NCI-H82 treated with DMSO at 0.1 percent for 48 hours (cell line): Measurements from ENCODE around the gene CYB561.
"Not testable (repeated sequence)": the region's sequence is repeated elsewhere in the genome, so short reads cannot be mapped to it uniquely, and the experiment has no call there.

ENCODE experiments used
- DNase-seq: peaks from one replicate; lab custom pipeline; 2025; ENCODE audit not compliant: unreplicated experiment; lab: John Stamatoyannopoulos, UW

Gene CYB561

DNA sequence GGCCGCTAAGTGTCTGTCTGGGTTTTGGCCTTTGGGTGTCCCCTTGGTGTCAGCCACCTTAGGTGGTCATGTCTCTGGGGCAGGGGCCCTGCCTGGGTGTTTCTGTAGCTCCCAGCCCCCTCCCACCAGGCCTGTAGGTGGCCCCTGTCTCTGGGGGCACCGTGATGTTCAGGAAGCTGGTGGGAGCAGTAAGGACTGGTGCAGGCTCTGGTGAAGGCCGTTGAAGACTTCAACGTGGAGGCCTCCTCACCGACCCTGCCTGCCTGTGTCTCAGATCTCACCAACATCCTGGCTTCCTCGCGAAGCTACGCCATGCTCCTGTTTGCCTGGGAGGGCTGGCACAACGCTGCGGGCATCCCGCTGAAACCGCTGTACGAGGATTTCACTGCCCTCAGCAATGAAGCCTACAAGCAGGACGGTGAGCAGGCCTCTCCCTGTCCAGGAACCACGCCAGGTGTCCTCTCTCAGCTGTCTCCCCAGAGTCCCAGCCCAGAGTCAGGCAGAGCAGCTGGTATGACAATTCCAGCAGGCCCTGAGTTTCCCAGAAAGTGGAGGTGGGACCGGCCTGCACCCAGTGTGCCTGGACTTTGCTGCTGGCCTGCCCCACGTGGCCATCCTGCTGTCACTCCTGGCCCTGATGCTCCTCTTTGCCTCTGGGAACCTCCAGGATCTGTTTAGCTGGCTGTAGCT is 33.5 kb upstream of the CYB561 start:
- no peak for DNase-seq

DNA sequence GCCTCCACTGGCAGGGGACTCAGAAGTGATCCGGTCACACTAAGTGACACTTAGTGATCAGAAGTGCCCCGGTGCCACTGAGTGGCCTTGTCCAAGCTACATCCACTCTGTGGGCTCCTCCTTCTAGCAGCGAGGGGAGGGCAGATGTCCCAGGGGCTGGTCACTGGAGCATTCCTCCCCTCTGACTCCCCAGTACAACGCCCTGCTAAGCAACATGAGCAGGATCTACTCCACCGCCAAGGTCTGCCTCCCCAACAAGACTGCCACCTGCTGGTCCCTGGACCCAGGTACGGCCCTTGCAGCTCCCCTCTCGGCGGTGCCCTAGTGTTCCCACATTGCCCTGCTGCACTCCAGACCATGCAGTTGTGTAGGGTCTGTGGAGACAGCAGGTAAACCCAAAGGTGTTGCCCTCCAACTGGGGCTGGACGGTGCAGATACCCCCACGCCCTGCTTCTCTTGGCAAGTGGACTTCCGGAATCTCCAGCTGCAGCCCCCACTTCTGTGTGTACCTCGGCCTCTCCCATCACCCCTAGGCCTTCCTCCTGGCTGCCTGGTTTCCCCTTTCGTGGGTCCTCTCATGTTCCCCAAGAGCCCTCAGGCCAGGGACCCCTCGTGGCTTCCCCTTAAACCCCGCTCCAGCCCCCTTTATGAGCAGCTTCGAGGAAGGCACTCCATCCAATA is 32.8 kb upstream of the CYB561 start:
- DNase-seq: peak; percentile 74

DNA sequence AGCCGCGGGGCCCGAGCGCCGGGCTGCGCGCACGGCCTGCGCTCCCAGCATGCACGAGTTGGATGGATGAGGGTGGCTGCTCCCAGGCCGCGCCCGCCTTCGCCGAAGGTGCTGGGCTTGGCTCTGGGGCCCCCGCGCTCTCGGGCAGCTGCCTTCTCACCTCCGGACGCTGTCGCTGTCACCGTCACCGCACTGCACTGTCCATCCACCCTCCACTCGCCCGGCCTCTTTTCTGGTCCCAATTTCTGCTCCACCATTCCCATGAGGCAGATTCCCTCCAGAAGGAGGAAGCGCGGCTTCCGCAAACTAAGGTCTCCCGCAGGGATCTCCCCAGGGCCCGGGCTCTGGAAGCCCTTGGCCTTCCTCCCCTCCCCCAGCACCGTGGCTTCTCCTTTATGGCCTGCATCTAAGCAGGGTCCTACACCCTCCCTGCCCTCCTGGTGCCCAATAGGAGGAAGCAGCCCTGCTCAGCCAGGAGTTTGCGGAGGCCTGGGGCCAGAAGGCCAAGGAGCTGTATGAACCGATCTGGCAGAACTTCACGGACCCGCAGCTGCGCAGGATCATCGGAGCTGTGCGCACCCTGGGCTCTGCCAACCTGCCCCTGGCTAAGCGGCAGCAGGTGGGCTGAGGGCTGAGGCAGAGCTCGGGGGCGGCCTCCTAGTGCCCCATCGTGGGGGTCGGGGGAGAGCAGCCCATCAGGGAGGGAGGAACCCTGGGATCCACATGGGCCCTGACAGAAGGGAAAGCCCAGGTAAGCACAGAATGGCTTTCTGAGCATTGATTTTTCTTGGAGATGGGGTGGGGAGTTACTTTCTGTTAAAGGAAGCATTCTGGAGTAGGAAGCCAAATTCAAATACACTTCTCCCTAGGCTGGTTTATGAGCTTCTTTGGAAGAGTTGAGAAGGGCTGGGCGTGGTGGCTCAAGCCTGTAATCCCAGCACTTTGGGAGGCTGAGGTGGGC is 31.7 kb upstream of the CYB561 start:
- DNase-seq: no peak

DNA sequence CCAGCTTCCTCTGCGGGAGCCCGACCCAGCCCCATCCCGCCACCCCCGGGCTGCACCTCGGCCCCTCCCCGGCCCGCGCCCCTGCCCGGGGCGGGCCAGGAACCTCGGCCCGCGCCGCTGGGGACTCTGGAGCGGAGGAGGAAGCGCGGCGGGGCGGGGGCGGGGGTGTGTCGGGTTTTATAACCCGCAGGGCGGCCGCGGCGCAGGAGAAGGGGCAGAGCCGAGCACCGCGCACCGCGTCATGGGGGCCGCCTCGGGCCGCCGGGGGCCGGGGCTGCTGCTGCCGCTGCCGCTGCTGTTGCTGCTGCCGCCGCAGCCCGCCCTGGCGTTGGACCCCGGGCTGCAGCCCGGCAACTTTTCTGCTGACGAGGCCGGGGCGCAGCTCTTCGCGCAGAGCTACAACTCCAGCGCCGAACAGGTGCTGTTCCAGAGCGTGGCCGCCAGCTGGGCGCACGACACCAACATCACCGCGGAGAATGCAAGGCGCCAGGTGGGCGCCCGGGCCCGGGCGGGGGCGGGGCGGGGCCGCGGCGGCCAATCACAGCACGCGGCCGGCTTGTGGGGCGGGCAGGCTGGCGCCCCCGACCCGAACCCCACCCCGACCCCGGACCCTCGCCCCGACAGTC is 30.9 kb upstream of the CYB561 start, which contains the start of gene ACE:
Gene ACE, plus strand, starts transcription at position 208 of the 626 bp plus-strand sequence. Its CDS starts 34 bp downstream, at position 242.
- no peak for DNase-seq

DNA sequence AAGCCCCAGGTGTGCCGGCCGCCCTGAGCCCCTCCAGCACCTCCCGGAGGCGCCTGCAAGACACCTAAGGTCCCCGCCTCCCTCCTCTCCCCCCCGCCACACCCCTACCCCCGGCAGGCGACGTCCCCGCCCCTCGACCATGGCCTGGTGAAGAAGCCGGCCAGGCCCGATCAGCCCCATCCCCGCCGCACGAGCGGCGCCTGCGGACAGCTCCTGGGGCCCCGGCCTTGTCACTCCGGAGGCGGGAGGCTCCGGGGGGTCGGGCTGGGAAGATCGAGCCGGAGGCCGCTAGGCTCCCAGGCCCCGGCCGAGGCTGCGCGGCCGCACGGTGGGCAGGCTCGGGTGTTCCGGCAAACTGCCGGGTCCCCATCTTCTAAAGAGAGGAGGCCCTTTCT is 30.4 kb upstream of the CYB561 start:
- no peak for DNase-seq

DNA sequence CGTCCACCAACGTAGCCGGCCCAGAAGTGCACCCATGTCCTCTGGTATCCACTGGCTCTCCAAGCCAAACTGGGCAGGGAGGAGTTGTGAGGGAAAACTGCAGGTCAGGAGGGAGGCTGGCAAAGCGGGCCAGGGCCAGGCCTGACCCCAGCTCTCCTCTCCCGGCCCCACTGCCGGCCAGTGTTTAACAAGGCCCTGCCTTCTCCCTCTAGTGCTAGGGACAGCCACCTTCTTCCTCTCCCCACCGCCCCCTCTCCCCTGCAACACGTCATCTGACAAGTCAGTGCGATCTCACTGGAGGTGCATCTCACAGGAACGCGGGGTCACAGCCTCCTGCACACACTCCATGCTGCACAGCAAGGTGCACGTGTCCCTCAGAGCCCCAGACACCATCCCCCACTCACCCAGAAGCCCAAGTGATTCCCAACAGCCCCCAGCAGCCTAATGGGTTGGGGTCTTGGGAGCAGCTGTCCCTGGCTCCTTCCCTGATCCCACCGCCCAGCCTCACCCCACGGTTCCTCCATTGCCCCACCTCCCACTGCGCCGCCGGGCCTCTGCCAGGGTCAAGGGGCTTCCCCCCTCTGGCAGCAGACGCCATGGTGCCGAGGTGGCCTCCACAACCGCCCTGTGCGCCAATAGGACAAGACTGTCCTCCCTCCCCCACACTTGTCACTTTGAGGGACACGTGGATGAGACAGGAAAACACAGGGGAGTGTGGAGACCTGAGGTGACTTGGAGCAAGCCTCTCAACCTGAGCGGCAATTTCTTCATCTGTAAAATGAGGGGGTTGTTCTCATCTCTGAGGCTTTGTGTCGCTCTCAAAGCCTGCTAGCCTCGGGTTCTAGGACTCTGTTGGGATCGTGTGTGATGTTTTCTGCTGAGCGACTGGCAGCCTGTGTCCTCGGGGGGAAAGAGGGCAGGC is 29.6 kb upstream of the CYB561 start:
- DNase-seq: no peak

DNA sequence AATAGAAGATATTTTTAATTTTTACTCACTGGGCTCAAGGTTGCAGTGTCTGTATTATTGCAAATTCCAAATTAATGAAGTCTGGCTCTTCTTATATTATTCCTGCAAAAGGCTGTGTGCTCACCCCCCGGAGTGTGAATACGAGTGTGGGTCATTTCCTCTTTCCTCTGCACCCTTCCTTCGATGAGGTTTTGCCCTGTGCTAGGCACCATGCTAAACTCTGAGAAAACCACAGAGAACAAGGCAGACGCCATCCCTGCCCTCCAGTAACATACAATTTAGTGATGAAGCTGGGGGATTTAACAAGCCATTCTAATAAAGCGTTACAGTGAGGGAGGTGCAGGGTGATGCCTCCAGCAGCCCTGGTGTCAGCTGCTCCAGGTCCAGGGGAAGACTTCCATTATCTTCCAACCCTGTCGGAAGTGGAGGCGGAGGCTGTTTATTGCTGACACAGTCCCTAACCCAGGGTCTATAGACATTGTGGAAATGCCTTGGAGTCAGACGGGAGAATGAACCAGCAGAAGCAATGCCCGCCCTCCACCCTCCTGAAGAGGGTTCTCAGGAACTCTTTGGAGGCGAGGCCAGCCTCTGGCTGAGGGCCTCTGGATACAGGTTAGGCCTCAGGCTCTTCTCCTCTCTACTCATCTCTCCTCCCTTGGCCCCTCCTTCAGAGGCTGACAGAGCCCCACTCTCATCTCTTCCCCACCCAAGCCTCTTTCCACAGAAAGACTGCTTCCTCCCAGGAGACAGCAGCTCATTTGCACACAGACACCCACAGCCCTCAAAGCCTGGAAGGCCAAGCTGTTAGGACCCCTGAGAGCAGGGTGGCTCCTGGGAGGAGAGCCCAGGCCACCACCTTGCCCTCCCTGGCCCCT is 28.7 kb upstream of the CYB561 start:
- DNase-seq: no peak

DNA sequence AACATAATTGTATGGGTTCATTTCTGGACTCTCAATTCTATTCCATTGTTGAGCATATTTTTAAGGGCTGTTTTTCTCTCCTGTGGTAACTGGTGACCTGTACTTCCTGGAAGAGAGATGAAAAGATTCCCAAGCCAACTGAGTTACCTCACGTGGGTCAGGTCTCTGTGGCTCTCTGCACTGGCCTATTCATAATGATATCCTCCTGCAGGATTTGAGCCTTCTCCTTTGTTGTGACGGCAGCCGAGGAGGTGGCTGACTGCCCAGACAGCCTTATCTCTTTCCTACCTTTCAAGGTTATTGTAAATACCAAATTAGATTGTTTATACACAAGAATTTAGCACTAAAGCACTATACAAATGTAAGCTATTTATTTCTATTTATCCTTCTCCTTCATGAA is 28.1 kb upstream of the CYB561 start:
- DNase-seq: no peak

DNA sequence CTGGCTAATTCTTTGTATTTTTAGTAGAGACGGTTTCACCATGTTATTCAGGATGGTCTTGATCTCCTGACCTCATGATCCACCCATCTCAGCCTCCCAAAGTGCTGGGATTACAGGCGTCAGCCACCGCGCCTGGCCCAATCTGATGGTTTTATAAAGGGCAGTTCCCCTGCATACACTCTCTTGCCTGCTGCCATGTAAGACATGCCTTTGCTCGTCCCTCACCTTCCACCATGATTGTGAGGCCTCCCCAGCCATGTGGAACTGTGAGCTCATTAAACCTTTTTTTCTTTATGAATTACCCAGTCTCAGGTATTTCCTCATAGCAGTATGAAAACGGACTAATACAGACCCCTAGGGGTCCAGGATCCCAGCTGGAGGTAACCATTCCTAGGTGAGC is 22.0 kb upstream of the CYB561 start:
- DNase-seq: not testable (repeated sequence)

DNA sequence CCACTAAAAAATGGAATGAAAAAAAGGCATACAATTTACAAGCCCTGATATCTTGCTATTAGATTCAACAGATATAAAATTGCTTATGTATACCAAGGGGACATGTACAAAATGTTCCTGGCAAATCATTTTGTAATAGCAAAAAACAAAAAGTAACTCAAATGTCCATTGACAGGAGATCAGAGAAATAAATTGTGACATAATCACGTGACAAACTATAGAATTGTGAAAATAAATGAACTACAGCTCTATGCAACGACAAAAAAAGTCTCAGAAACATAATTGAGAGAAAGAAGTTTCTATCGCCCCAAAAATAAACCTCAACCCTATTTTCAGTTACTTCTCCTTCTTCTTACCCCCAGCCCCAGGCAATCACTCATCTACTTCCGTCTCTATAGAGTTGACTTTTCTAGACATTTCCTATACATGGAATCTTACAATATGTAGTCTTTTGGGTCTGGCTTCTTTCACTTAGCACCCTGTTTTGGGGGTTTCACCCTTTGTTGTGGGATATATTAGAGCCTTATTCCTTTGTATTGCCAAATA is 18.7 kb upstream of the CYB561 start:
- DNase-seq: no peak

DNA sequence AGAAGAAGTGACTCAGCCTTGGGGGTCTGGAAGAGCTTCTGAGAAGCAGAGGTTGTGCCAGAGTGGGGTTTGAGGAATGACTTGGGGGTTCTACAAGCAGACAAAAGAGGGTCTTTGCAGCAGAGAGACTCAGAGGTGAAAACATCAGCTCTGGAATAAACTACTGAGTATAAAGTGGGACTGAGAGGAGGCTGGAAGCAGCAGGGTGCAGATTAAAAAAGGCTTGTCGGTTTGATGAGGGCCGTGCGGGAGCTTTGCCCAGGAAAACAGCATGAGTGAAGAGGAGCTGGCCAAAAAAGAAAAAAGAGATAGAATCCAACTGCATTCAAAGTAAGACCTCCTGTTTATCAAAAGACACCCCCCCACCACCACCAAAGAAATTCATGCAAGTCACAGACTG is 17.7 kb upstream of the CYB561 start:
- DNase-seq: no peak

DNA sequence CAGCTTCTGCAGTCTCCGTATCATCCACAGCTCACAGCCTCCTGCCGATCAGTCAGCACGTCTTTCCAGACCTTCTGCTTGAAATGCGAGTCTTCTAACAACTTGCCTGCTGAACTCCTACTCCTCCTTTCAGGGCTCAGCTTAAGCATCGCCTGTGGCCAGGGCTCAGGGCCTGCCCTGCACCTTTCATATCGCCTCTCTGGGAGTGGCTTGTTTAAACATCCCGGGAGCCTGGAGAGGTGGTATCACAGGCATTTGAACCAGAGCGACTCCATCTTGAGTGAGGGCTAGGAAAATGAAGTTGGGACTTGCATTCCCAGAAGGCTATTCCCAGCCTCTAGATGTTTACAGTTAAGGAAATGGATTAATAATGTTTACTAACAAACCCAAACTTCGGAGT is 13.9 kb upstream of the CYB561 start:
- DNase-seq: no peak

DNA sequence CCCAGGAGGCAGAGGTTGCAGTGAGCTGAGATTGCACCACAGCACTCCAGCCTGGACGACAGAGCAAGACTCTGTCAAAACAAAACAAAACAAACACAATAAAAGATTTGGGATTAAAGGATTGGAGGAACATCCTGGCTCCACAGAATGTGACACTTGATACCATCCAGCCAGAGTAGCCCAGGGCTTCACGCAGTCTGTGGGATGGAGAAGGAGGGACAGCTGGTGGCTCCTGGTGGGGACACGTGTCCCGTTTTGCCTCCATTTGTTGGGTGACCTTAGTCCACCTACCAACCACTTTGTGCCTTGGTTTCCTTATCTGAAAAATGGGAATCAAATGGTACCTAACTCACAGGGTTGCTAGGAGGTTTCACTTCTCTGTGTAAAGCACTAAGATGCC is 12.4 kb upstream of the CYB561 start:
- peak; percentile 40 for DNase-seq

DNA sequence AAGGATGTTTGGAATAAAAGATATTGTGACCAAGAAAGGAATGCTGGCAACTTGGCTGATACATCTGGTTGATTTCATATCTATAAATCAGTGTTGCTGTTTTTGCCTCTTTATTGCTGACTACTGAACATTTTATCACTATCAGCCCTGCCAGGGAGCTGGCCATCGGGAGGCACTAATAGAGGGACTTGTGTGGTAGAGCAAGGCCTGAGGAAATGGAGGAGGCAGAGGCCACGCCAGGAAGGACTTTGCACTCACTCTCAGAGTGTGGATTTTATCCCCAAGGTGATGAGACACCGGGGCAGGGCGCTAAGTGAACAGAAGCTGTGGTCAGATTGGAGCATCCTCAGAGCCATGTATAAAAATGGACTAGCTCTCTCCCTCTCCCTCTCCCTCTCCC is 9.3 kb upstream of the CYB561 start:
- no peak for DNase-seq

DNA sequence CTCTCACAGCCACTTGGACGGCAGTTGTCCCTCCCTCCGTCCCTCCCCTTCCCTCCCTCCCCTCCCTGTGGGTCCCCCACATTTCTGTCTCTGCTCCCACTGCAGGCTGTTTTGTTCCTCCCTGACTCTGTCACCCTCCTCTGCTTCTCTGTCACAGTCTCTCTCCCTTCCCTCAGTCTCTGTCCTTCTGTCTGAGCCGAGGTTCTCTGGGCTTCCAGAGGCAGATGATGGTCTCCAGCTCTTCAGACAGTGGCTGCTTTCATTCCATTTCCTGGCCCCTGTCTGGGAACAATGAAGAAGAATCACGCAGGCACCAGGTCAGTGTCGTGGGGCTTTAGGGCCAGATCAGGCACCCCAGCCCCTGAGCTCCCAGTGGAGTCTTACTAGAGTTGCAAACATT is 8.8 kb upstream of the CYB561 start:
- DNase-seq: no peak

DNA sequence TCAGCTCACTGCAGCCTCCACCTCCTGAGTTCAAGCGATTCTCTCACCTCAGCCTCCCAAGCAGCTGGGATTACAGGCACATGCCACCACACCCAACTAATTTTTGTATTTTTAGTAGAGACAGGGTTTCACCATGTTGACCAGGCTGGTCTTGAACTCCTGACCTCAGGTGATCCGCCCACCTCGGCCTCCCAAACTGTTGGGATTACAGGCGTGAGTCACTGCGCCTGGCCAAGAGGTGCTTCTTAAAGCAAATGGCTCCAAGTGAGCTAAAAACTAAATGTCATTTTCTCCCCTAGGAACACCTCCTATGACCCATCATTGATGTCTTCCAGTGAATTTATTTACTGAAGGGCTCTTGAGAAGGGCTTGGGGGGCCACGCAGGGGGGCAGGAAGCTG is 8.3 kb upstream of the CYB561 start:
- DNase-seq: not testable (repeated sequence)

DNA sequence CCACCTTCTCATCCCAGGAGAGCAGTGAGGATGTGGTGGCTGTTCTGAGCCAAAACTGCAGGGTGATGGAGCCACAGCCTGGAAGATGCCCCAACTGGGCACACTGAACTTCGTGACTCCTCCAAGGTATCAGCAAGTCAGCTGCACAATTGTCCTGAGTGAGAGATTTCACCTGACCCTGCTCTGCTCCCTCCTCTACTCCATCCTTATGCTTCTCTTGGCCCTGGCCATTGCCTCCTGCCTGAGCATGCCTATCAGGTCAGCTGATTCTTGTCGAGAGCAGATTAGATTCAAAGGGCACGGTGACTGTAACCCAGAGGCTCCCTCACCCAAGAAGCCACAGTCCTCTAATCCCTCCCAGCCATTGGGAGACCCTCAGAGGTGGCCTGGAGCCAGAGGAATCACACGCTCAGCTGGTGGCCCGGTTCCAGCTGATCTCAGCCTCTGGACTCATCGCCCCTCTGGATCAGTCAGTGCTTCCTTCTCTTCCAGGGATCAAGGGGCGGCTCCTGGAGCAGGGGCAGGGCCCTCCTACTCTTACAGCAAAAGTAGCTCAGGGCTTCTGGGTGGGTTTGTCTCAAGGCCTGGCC is 7.0 kb upstream of the CYB561 start:
- no peak for DNase-seq
